OCI-LY7 (cell line): Measurements from ENCODE around the gene USP32. TPM values are rescaled to one million over a fixed set of nuclear protein-coding genes. Genes with fewer than 3 reads are reported as not detected.

ENCODE experiments used
- BruUV-seq: library from RNA; stranded (reverse); fragments of 400-500 nt; replicated peaks from 2 replicates; lab custom pipeline; 2021; lab: Mats Ljungman, UMichigan
- CTCF ChIA-PET: fragments of 300-600 bp; sonication (Branson Sonifier 250); formaldehyde crosslinking; loops from one replicate; lab custom pipeline; 2022; ENCODE audit warnings: antibody characterized with exemption; ENCODE audit not compliant: unreplicated experiment; lab: Charles Lee
- POLR2A ChIA-PET: fragments of 300-600 bp; sonication (Branson Sonifier 250); formaldehyde crosslinking; loops from one replicate; lab custom pipeline; 2022; ENCODE audit warnings: antibody characterized with exemption; lab: Charles Lee
- DNase-seq: peaks from one replicate; pipeline ENCODE4 v3.0.0-alpha.2; 2015; ENCODE audit warnings: low spot score
- H2AFZ ChIP-seq: fragments of 200-600 bp; sonication (generic), shearing (Covaris generic); 2 replicates; pipeline ENCODE4 v1.6.1; 2014; ENCODE audit warnings: mild to moderate bottlenecking, antibody characterized with exemption, low read length, moderate library complexity
- H3K27ac ChIP-seq: fragments of 200-600 bp; sonication (generic); 2 replicates; pipeline ENCODE4 v1.5.1; 2014; ENCODE audit warnings: mixed run types, low read depth, mild to moderate bottlenecking, moderate library complexity, low read length, inconsistent platforms; ENCODE audit not compliant: poor library complexity, severe bottlenecking
- H3K36me3 ChIP-seq: fragments of 200-600 bp; sonication (generic); 2 replicates; pipeline ENCODE4 v1.6.1; 2014; ENCODE audit warnings: mild to moderate bottlenecking, antibody characterized with exemption, low read length, moderate library complexity, mixed read lengths; ENCODE audit not compliant: insufficient read depth
- H3K4me1 ChIP-seq: fragments of 200-600 bp; sonication (generic); 2 replicates; pipeline ENCODE4 v1.5.1; 2014; ENCODE audit warnings: mild to moderate bottlenecking, low read length; ENCODE audit not compliant: insufficient read depth, poor library complexity, severe bottlenecking
- H3K4me2 ChIP-seq: fragments of 200-600 bp; sonication (generic); 2 replicates; pipeline ENCODE4 v1.6.1; 2014; ENCODE audit warnings: mild to moderate bottlenecking, low read length
- H3K4me3 ChIP-seq: fragments of 200-600 bp; sonication (generic); 2 replicates; pipeline ENCODE4 v1.5.1; 2014; ENCODE audit warnings: mild to moderate bottlenecking, low read depth, low read length; ENCODE audit not compliant: poor library complexity, severe bottlenecking
- H3K79me2 ChIP-seq: fragments of 200-600 bp; sonication (generic); 2 replicates; pipeline ENCODE4 v1.6.1; 2016; ENCODE audit warnings: low read depth, mild to moderate bottlenecking, low read length, moderate library complexity, mixed read lengths; ENCODE audit not compliant: insufficient read depth
- H3K9me2 ChIP-seq: fragments of 200-600 bp; sonication (generic); 2 replicates; pipeline ENCODE4 v1.6.1; 2016; ENCODE audit warnings: mild to moderate bottlenecking, low read length, mixed read lengths; ENCODE audit not compliant: insufficient read depth
- H3K9me3 ChIP-seq: fragments of 200-600 bp; sonication (generic); 2 replicates; pipeline ENCODE4 v1.6.1; 2014; ENCODE audit warnings: mild to moderate bottlenecking, mixed run types, low read length, mixed read lengths
- H4K20me1 ChIP-seq: fragments of 200-600 bp; sonication (generic); 2 replicates; pipeline ENCODE4 v1.6.1; 2014; ENCODE audit warnings: mild to moderate bottlenecking, antibody characterized with exemption, low read length, moderate library complexity, mixed read lengths; ENCODE audit not compliant: insufficient read depth
- EZH2phosphoT487 ChIP-seq: fragments of 200-600 bp; sonication (generic); IDR thresholded peaks from 2 replicates; pipeline ENCODE4 v1.6.1; 2018; ENCODE audit warnings: low read depth, borderline replicate concordance, mild to moderate bottlenecking, mixed run types, antibody characterized with exemption, low read length, moderate library complexity, mixed read lengths
- intact Hi-C: fragments of 100-400 bp; cut with micrococcal nuclease; formaldehyde crosslinking; loops from one replicate; pipeline ENCODE4 v1.10.0; 2022; ENCODE audit not compliant: unreplicated experiment
- total RNA-seq, 2 experiments: library from RNA; depleted of rRNA in 1 of 2; stranded (reverse); fragments of >200 nt in 1 of 2; shearing (Covaris generic) in 1 of 2; gene quantifications; 2 replicates each; pipeline ENCODE4 v1.2.3, GENCODE V29; 2014 to 2022
- TF ChIP-seq, protein P1 (sequence below): fragments of 200-600 bp; sonication (generic); conservative IDR thresholded peaks from 2 replicates; pipeline ENCODE4 v1.5.1; 2014; ENCODE audit warnings: mild to moderate bottlenecking, antibody characterized with exemption, low read length, moderate library complexity, mixed read lengths

The USP32 gene
- total RNA-seq, 2 experiments from 2014 or later = 16.9 to 28.0 TPM

- POLR2A ChIA-PET = no interaction called here
- H3K79me2 ChIP-seq = no peaks in the 10 kb centered on the region
- intact Hi-C loops = loop anchor here (10.0 kb wide), 1 partner anchor 64 kb away; the partner anchor contains the start of gene USP32
- no peaks in the 10 kb centered on the region for H3K9me2 ChIP-seq
- H4K20me1 ChIP-seq = no peaks in the 10 kb centered on the region
- no TSS peak for BruUV-seq
- H3K36me3 ChIP-seq = peaks cover 5% of the 10 kb centered on the region; the same call in 1 of the 2 replicates
- no peak for TF ChIP-seq EZH2phosphoT487
- TF ChIP-seq, protein P1, sequence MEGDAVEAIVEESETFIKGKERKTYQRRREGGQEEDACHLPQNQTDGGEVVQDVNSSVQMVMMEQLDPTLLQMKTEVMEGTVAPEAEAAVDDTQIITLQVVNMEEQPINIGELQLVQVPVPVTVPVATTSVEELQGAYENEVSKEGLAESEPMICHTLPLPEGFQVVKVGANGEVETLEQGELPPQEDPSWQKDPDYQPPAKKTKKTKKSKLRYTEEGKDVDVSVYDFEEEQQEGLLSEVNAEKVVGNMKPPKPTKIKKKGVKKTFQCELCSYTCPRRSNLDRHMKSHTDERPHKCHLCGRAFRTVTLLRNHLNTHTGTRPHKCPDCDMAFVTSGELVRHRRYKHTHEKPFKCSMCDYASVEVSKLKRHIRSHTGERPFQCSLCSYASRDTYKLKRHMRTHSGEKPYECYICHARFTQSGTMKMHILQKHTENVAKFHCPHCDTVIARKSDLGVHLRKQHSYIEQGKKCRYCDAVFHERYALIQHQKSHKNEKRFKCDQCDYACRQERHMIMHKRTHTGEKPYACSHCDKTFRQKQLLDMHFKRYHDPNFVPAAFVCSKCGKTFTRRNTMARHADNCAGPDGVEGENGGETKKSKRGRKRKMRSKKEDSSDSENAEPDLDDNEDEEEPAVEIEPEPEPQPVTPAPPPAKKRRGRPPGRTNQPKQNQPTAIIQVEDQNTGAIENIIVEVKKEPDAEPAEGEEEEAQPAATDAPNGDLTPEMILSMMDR = no peak
- no peak overlapping the region for H3K4me2 ChIP-seq
- no peak for DNase-seq
- no peak overlapping the region for H2AFZ ChIP-seq
- CTCF ChIA-PET = no interaction called here
- H3K4me3 ChIP-seq = no peak overlapping the region
- H3K4me1 ChIP-seq = no peaks in the 10 kb centered on the region
- no peak overlapping the region for H3K27ac ChIP-seq
- H3K9me3 ChIP-seq = no peaks in the 10 kb centered on the region
These were observed 61.2 kb downstream of the USP32 start for GRCh38 chr17:60330731-60331130.

GRCh38 chr17:60328679-60329078, 63.3 kb downstream of the USP32 start:
- no peak overlapping the region for H3K4me3 ChIP-seq
- no peaks in the 10 kb centered on the region for H3K79me2 ChIP-seq
- intact Hi-C loops = no loop called here
- no peaks in the 10 kb centered on the region for H3K4me1 ChIP-seq
- H3K4me2 ChIP-seq = no peak overlapping the region
- H2AFZ ChIP-seq = no peak overlapping the region
- ChIA-PET POLR2A (no interaction called here), CTCF (no interaction called here)
- H3K27ac ChIP-seq = no peak overlapping the region
- no peaks in the 10 kb centered on the region for H3K9me2 ChIP-seq
- TF ChIP-seq, protein P1 = no peak
- no peak for TF ChIP-seq EZH2phosphoT487
- DNase-seq = no peak
- no peaks in the 10 kb centered on the region for H4K20me1 ChIP-seq
- H3K9me3 ChIP-seq = no peaks in the 10 kb centered on the region
- BruUV-seq = no TSS peak
- H3K36me3 ChIP-seq = peaks cover 5% of the 10 kb centered on the region; the same call in 1 of the 2 replicates

GRCh38 chr17:60327901-60328273, 64.0 kb downstream of the USP32 start:
- Histone ChIP-seq H3K36me3 (peaks cover 5% of the 10 kb centered on the region; the same call in 1 of the 2 replicates), H3K79me2 (no peaks in the 10 kb centered on the region), H3K4me2 (no peak overlapping the region), H3K9me3 (no peaks in the 10 kb centered on the region), H3K9me2 (no peaks in the 10 kb centered on the region), H3K4me1 (no peaks in the 10 kb centered on the region), H2AFZ (no peak overlapping the region), H3K4me3 (no peak overlapping the region), H4K20me1 (no peaks in the 10 kb centered on the region), H3K27ac (no peak overlapping the region)
- ChIA-PET POLR2A (no interaction called here), CTCF (no interaction called here)
- TF ChIP-seq, protein P1 = no peak
- TF ChIP-seq EZH2phosphoT487 = no peak
- no peak for DNase-seq
- intact Hi-C loops = no loop called here
- no TSS peak for BruUV-seq
